ENCODE measurements around the gene SMPD3. TPM values are rescaled to one million over a fixed set of nuclear protein-coding genes. Genes with fewer than 3 reads are reported as not detected.

SMPD3 gene
- total RNA-seq, 1 experiment from 2014 or later, result 0.70 TPM

- Histone ChIP-seq H3K14ac (ENCODE audit: insufficient read depth, low read length) (no peak overlapping the region), H3K79me1 (ENCODE audit: insufficient read depth, low read depth, low read length, poor library complexity, severe bottlenecking) (no peaks in the 10 kb centered on the region), H3K4me2 (ENCODE audit: insufficient read depth, insufficient read length, low read length) (no peak overlapping the region), H4K5ac (ENCODE audit: insufficient read length, low read depth, low read length) (no peak overlapping the region), H3K56ac (ENCODE audit: insufficient read length, low read depth, low read length) (no peak overlapping the region), H3K23ac (ENCODE audit: insufficient read length, low read depth, low read length) (no peak overlapping the region), H2AFZ (ENCODE audit: low read length) (no peak overlapping the region), H2BK20ac (ENCODE audit: low read depth, low read length, poor library complexity, severe bottlenecking) (no peak overlapping the region), H3K9me3 (ENCODE audit: control insufficient read depth, low read depth, low read length) (no peaks in the 10 kb centered on the region), H4K8ac (replicated peaks; ENCODE audit: insufficient read length, low read depth, low read length) (no peak overlapping the region), H3K4me1 (ENCODE audit: insufficient read depth, low read length) (no peaks in the 10 kb centered on the region), H4K20me1 (ENCODE audit: control insufficient read depth, insufficient read depth, insufficient read length) (no peaks in the 10 kb centered on the region), H4K91ac (ENCODE audit: insufficient read length, low read depth, low read length) (no peak overlapping the region), H3T11ph (ENCODE audit: low read length) (no peak overlapping the region), H2BK12ac (ENCODE audit: insufficient read length, low read depth, low read length) (no peak overlapping the region), H3K9ac (ENCODE audit: extremely low read depth, insufficient read length, low read length) (no peak overlapping the region), H2BK120ac (ENCODE audit: low read depth, low read length, poor library complexity, severe bottlenecking) (no peak overlapping the region), H2BK5ac (ENCODE audit: insufficient read length, low read length) (no peak overlapping the region), H2BK15ac (ENCODE audit: low read depth, low read length) (no peak overlapping the region), H3K4ac (ENCODE audit: low read depth, low read length) (no peak overlapping the region), H2AK5ac (ENCODE audit: insufficient read length, low read length) (no peak overlapping the region), H3K23me2 (ENCODE audit: insufficient read length, low read depth, low read length, poor library complexity, severe bottlenecking) (no peaks in the 10 kb centered on the region), H3K18ac (ENCODE audit: insufficient read length, low read depth, low read length) (no peak overlapping the region), H3K79me2 (ENCODE audit: insufficient read depth, low read length) (no peaks in the 10 kb centered on the region), H3K27me3 (ENCODE audit: insufficient read depth, low read length) (no peaks in the 10 kb centered on the region), H3K27ac (ENCODE audit: insufficient read length, low read depth, low read length) (no peak overlapping the region)
- no peak for DNase-seq
- peaks cover 6% of the 10 kb centered on the region in 2 experiments; a peak in 3 of 4 replicates for H3K4me1 Mint-ChIP-seq
- H3K4me3 Mint-ChIP-seq, result no peak overlapping the region
- no peak overlapping the region for H3K27ac Mint-ChIP-seq
- TF ChIP-seq, protein P1, sequence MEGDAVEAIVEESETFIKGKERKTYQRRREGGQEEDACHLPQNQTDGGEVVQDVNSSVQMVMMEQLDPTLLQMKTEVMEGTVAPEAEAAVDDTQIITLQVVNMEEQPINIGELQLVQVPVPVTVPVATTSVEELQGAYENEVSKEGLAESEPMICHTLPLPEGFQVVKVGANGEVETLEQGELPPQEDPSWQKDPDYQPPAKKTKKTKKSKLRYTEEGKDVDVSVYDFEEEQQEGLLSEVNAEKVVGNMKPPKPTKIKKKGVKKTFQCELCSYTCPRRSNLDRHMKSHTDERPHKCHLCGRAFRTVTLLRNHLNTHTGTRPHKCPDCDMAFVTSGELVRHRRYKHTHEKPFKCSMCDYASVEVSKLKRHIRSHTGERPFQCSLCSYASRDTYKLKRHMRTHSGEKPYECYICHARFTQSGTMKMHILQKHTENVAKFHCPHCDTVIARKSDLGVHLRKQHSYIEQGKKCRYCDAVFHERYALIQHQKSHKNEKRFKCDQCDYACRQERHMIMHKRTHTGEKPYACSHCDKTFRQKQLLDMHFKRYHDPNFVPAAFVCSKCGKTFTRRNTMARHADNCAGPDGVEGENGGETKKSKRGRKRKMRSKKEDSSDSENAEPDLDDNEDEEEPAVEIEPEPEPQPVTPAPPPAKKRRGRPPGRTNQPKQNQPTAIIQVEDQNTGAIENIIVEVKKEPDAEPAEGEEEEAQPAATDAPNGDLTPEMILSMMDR (conservative IDR thresholded peaks at IDR 0.05), result no peak
- H3K36me3 Mint-ChIP-seq (ENCODE audit: insufficient read depth in 1 of 3, low read depth in 3 of 3), result no peaks in the 10 kb centered on the region
- H3K27me3 Mint-ChIP-seq (ENCODE audit: low read depth), result peaks cover 5% of the 10 kb centered on the region; the same call in 1 of the 2 replicates
- H3K9me3 Mint-ChIP-seq, result no peaks in the 10 kb centered on the region
- WGBS (ENCODE audit: extremely low coverage, insufficient read length, low lambda C conversion rate), result no CpG with 5 or more reads among the region's 4 CpGs
These were observed 25.8 kb downstream of the SMPD3 start for GRCh38 chr16:68422396-68422960.
